ENCODE measurements around the gene OPN1SW.

The OPN1SW gene

DNA sequence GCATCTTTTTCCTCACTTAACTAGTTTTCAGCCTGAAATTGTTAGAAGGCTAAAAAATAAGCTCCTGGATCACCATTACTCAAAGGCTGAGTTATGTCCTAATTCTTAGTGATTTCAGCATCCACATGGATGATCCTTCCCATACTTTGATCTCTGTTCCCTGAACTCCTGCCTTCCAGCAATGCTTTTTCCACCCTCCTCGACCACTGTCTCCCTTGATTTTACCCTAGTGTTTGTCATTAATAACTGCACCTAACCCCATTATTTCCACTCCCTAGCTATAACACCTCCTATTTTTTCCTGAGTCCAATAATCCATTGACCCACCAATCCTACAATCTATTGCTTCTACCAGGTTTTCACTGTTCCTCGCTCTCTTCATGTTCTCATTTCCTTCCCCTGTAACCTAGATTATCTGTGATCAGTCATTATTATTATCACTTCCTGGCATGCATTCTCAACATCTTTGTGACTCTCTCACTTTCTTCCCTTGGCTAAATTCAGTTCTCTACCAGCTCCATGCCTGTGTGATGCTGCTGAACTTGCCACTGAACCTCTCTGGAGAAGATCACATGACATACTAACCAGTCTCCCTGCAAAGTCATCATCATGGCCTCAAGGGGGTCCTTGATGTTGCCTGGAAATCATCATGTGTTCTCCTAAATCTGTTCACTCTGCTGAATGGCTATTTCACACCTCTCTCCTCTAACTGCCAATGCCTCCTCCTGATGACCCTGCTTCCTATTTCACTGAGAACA lies 42.9 kb downstream of the OPN1SW start:
- no peak for DNase-seq (ENCODE audit: low spot score)

DNA sequence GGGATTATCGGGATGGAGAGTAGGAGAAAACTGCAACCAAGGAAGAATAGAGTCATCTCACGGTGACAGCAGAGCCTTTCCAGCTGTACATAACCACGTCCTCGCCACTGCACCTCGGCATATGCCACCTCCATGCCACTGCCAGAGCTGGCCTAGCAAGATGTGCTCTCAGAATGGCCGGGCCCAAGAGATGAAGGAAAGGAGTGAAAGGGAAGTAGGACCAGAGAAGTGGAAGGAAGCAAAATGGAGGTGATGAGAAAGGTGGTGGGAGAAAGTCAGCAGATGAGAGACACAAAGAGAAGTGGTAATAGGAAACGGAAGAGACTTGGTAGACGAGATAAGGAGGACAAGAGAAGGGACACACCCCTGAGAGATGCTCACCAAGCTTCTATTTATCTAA lies 44.4 kb downstream of the OPN1SW start:
- no peak for DNase-seq (ENCODE audit: low spot score)

DNA sequence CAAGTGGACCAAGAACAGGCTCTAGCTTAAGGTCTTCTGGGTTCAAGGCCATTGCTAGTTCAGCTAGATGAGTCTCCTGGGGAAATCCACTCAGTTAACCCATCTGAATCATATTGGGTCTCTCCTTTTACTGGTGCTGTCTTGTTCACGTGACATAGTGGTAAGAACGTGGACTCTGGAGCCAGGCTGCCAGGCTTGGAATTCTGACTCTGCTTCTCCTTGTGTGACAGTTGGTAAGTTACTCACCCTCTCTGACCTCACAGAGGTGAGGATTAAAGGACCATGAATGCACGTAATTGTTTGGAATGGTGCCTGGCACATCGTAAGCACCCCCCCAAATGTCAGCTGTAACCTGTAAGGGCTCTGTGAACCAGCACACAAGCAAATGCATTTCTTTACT lies 46.1 kb downstream of the OPN1SW start:
- no peak for DNase-seq (ENCODE audit: low spot score)

DNA sequence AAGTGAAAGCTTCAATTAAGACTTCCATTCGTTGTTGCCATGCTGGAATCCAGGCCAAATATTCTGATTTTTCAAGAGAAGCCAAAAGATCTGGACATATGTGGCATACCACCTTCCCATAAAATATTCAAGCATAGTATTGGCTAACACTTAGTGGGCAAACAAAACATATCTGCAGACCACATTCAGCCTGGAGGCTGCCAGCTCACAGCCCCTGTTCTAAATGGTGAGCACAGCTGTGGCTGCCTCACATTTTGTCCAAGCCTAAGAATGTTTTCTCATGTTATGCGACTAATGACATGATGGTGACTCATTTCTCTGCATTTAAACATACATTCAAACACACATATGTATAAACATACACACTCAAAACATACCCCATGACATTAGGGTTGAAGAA lies 47.0 kb downstream of the OPN1SW start:
- DNase-seq (ENCODE audit: low spot score): no peak

DNA sequence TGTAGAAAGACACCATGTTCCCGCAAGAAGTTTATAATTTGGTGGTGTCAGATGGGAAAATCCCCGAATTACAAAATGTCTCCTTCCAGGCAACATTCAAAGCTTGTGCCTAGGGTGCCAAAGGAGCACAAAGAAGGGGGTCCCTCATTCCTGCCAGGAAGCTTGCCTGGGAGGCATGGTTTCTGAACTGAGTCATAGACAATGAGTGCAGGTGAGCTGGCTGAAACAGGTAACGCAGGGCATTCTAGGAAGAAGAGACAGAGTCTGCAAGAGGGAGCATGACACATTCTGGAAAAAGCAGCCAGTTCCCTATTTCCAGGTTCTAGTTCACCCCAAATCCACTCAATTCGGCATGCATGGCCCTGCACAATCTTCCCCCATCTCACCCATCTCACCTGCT lies 48.4 kb downstream of the OPN1SW start:
- no peak for DNase-seq (ENCODE audit: low spot score)

DNA sequence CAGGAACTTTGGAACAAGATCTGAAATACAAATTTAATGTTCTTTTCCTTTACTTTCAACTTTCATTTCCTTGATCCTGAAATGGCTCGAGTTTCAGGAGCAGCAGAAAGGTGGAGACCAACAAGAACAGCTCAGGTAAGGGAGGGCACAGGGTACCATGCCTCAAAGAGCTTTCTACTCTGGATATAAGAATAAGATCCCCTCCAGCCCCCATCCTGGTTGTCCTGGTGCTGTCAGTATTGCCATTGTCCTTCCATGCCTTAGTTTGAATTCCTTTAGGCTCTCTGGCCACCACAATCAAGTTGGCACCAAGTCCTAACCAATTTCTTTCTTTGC lies 48.9 kb downstream of the OPN1SW start:
- no peak for DNase-seq (ENCODE audit: low spot score)

DNA sequence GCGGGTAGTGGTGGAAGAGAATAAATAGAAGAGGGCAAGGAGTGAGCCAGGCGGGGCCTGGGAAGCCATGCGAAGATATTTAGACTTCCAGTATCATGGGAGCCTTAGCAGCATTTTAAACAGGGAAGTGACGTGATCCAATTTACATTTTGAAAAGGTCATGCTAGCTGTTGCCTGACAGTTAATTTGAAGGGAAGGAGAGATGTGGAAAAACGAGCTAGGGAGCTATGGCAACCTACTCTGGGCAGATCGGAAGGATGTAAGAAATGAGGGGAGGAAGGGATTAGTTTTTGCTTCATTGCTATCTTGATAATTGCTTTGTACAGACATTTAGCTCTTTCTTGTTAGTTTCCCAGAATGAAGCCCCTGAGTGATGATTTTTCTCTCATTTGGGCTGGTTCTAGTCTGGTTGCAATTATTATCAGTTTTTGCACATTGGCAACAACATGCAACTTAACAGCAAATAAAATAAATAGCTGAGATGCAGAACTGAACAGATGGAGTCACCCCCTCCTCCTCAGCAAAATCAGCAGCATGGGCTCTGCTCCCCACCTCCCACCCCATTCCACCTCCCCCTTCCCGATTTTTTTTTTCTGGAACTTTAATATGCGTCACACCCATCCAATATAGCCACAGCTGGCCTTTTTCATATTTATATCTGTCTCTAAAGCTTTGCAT lies 49.4 kb downstream of the OPN1SW start:
- DNase-seq (ENCODE audit: low spot score): no peak

DNA sequence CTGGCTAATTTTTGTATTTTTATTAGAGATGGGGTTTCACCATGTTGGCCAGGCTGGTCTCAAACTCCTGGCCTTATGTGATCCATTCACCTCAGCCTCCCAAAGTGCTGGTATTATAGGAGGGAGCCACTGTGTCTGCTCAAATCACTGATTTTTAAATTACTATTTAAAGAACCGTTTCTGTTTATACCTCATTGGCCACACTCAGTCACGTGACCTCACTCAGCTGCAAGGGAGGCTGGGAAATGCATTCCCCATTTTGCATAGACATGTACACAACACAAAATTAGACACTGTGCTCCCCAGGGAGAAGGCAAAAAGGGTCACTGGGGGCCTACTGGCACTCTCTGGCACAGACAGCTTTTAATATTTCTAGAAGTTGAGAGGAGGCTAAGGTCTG lies 50.1 kb downstream of the OPN1SW start:
- no peak for DNase-seq (ENCODE audit: low spot score)

DNA sequence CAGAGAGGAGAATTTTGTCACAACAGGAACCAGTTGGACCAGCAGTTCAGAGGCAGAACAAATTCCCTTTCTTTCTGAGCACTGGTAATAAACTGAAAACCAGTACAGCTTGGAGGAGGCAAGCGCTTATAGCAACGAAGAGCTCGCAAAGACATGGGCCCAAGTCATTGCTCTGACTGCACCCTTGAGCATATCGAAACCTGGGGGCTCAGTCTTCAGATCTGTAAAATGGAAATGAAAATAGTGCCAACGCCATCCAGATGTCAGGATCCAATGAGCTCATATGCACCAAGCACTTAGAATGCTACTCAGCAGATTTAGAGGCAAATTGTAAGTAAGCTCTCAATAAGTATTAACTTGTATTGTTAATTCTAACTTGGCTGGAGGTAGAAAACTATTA lies 50.9 kb downstream of the OPN1SW start:
- DNase-seq (ENCODE audit: low spot score): no peak
